ENCODE results near the gene HDHD2. TPM values are rescaled to one million over a fixed set of nuclear protein-coding genes. Genes with fewer than 3 reads are reported as not detected.

HDHD2 gene
- total and polyA plus RNA-seq, 10 donors, result 19.7 to 39.6 (median 30.2) TPM

DNA sequence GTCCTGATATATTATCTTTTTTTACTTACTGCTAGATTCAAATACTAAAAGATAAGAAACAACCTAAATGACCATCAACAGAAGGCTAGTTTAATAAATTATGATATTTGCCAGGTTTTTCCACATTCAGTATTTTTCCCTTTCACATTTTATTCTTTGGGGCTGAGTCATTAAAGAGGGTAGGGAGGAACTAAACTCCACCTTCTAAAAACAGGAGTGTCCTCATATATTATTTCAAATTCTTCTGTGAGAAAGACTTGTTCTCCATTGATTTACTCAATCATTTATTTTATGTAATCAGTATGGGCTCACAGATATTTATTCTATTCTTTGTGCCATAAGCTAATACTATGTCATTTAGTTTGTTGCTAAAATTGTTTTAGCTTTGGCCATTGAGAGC, 9.0 kb downstream of the HDHD2 start:
- H3K36me3 ChIP-seq, result peaks cover 0 to 14% (median 2%) of the 10 kb centered on the region in 6 donors
- intact Hi-C loops (cut with DNase I; ENCODE audit: low total_unique reads), result no loop called here
- H3K9me3 ChIP-seq, result no peaks in the 10 kb centered on the region
- H3K4me3 ChIP-seq, result no peak overlapping the region
- no peak for TF ChIP-seq POLR2A (IDR thresholded peaks at IDR 0.05)
- TF ChIP-seq, protein P1, sequence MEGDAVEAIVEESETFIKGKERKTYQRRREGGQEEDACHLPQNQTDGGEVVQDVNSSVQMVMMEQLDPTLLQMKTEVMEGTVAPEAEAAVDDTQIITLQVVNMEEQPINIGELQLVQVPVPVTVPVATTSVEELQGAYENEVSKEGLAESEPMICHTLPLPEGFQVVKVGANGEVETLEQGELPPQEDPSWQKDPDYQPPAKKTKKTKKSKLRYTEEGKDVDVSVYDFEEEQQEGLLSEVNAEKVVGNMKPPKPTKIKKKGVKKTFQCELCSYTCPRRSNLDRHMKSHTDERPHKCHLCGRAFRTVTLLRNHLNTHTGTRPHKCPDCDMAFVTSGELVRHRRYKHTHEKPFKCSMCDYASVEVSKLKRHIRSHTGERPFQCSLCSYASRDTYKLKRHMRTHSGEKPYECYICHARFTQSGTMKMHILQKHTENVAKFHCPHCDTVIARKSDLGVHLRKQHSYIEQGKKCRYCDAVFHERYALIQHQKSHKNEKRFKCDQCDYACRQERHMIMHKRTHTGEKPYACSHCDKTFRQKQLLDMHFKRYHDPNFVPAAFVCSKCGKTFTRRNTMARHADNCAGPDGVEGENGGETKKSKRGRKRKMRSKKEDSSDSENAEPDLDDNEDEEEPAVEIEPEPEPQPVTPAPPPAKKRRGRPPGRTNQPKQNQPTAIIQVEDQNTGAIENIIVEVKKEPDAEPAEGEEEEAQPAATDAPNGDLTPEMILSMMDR (IDR thresholded peaks at IDR 0.05 in 8 of 11, conservative IDR thresholded peaks at IDR 0.05 in 3 of 11), result no peak
- no peak for TF ChIP-seq POLR2AphosphoS5 (IDR thresholded peaks at IDR 0.05)
- H3K4me1 ChIP-seq, result peaks cover 0 to 2% (median 0%) of the 10 kb centered on the region in 6 donors
- H3K27me3 ChIP-seq (replicated peaks in 1 of 7), result no peaks in the 10 kb centered on the region
- no peak for DNase-seq
- H3K27ac ChIP-seq, result no peak overlapping the region

DNA sequence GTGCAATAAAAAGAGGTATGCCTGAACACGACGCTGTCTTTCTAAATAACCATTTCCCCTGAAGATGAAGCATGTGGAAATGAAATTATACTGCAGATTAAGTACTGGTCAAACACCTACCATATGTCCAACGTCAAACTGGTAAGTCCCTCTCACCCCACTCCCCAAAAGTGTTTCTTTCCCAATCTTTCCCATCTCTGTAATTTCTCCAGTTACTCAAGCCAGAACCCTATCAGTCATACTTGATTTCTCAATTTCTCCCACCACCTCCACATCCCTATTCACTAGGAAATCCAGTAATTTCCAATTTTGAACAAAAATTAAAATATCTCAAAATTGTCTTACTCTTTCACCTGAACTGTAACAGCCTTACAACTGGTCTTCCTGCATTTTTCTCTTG, 29.2 kb downstream of the HDHD2 start:
- H3K36me3 ChIP-seq, result peaks cover 0 to 74% (median 0%) of the 10 kb centered on the region in 6 donors
- no peaks in the 10 kb centered on the region for H3K9me3 ChIP-seq
- intact Hi-C loops (cut with DNase I; ENCODE audit: low total_unique reads), result no loop called here
- DNase-seq, result no peak
- TF ChIP-seq POLR2A (IDR thresholded peaks at IDR 0.05), result no peak
- no peak for TF ChIP-seq POLR2AphosphoS5 (IDR thresholded peaks at IDR 0.05)
- TF ChIP-seq, protein P1 (IDR thresholded peaks at IDR 0.05 in 8 of 11, conservative IDR thresholded peaks at IDR 0.05 in 3 of 11), result no peak
- no peak overlapping the region for H3K27ac ChIP-seq
- H3K4me3 ChIP-seq, result no peak overlapping the region
- H3K27me3 ChIP-seq (replicated peaks in 1 of 7), result no peaks in the 10 kb centered on the region
- no peaks in the 10 kb centered on the region for H3K4me1 ChIP-seq
- 65 to 97% (median 78%) methylated on average over 3 of the region's 3 CpGs for WGBS, 5 donors

DNA sequence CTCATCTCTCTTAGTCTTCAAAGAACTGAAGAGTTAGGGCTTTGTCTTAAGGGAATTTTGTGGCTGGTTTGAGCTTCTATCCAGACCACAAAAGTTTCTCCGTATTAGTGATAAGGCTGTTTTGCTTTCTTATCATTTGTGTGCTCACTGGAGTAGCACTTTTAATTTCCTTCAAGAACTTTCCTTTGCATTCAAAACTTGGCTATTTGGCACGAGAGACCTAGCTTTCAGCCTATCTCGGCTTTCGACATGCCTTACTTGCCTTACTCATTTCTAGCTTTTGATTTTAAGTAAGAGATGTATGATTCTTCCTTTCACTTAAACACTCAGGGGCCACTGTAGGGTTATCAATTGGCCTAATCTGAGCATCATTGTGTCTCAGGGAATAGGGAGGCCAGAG, 29.9 kb downstream of the HDHD2 start:
- no peak overlapping the region for H3K4me3 ChIP-seq
- no peaks in the 10 kb centered on the region for H3K9me3 ChIP-seq
- H3K4me1 ChIP-seq, result no peaks in the 10 kb centered on the region
- WGBS, 5 donors, result 64 to 83% (median 75%) methylated on average over 4 of the region's 4 CpGs
- H3K27me3 ChIP-seq (replicated peaks in 1 of 7), result no peaks in the 10 kb centered on the region
- TF ChIP-seq POLR2AphosphoS5 (IDR thresholded peaks at IDR 0.05) (no peak), POLR2A (IDR thresholded peaks at IDR 0.05) (no peak)
- TF ChIP-seq, protein P1 (IDR thresholded peaks at IDR 0.05 in 8 of 11, conservative IDR thresholded peaks at IDR 0.05 in 3 of 11), result no peak
- no peak overlapping the region for H3K27ac ChIP-seq
- intact Hi-C loops (cut with DNase I; ENCODE audit: low total_unique reads), result no loop called here
- peaks cover 0 to 69% (median 3%) of the 10 kb centered on the region in 6 donors for H3K36me3 ChIP-seq
- no peak for DNase-seq

DNA sequence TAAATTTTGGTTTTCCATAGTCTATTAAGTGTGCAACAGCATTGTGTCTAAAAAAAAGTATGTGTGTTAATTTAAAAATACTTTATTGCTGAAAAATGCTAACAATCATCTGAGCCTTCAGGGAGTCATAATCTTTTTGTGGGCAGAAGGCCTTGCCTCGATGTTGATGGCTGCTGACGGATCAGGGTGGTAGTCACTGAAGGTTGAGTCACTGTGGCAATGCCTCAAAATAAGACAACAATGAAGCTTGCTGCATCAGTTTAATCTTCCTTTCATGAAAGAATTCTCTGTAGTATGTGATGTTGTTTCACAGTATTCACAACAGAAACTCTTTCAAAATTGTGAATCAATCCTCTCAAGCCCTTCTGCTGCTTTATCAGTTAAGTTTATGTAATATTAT, 31.3 kb downstream of the HDHD2 start:
- Histone ChIP-seq H3K27ac (no peak overlapping the region), H3K36me3 (peaks cover 4 to 74% (median 14%) of the 10 kb centered on the region in 6 donors), H3K9me3 (no peaks in the 10 kb centered on the region), H3K27me3 (replicated peaks in 1 of 7) (no peaks in the 10 kb centered on the region), H3K4me3 (no peak overlapping the region), H3K4me1 (no peaks in the 10 kb centered on the region)
- no peak for TF ChIP-seq POLR2AphosphoS5 (IDR thresholded peaks at IDR 0.05)
- TF ChIP-seq POLR2A (IDR thresholded peaks at IDR 0.05), result no peak
- TF ChIP-seq, protein P1 (IDR thresholded peaks at IDR 0.05 in 8 of 11, conservative IDR thresholded peaks at IDR 0.05 in 3 of 11), result no peak
- intact Hi-C loops (cut with DNase I; ENCODE audit: low total_unique reads), result no loop called here
- DNase-seq, result no peak
- WGBS, 5 donors, result 95 to 100% (median 97%) methylated on average over 2 of the region's 2 CpGs

All from spleen (tissue), 11 donors.